Measurements from ENCODE around the gene ARMC8.

ARMC8 gene

GRCh38 chr3:138270245-138270644, 83.1 kb downstream of the ARMC8 start (continued):
- TF ChIP-seq CSRNP3 (CRISPR knock-in tag; IDR thresholded peaks at IDR 0.05) (no peak), ZNF8 (CRISPR knock-in tag; IDR thresholded peaks at IDR 0.05) (no peak), BACH2 (CRISPR knock-in tag; IDR thresholded peaks at IDR 0.05; ENCODE audit: borderline replicate concordance) (no peak)

GRCh38 chr3:138271189-138271794, 84.2 kb downstream of the ARMC8 start:
- no peak for ATAC-seq

More at GRCh38 chr3:138271189-138271794, 84.2 kb downstream of the ARMC8 start:
- TF ChIP-seq ESRRG (CRISPR knock-in tag; IDR thresholded peaks at IDR 0.05): no peak
- TF ChIP-seq TCF4 (CRISPR knock-in tag; IDR thresholded peaks at IDR 0.05; ENCODE audit: borderline replicate concordance): no peak
- TF ChIP-seq TSHZ2 (CRISPR knock-in tag; IDR thresholded peaks at IDR 0.05): no peak
- TF ChIP-seq BACH2 (CRISPR knock-in tag; IDR thresholded peaks at IDR 0.05; ENCODE audit: borderline replicate concordance): no peak
- no peak for TF ChIP-seq PPARA (CRISPR knock-in tag; IDR thresholded peaks at IDR 0.05; ENCODE audit: borderline replicate concordance)
- no peak for TF ChIP-seq ZNF8 (CRISPR knock-in tag; IDR thresholded peaks at IDR 0.05)
- no peak for TF ChIP-seq ZFP30 (CRISPR knock-in tag; IDR thresholded peaks at IDR 0.05)
- no peak for TF ChIP-seq CREB5 (CRISPR knock-in tag; IDR thresholded peaks at IDR 0.05; ENCODE audit: low read depth)
- no peak for TF ChIP-seq ZNF565 (CRISPR knock-in tag; conservative IDR thresholded peaks at IDR 0.05; ENCODE audit: low read depth)
- no peak for TF ChIP-seq ISL1 (CRISPR knock-in tag; IDR thresholded peaks at IDR 0.05)
- TF ChIP-seq OSR1 (CRISPR knock-in tag; IDR thresholded peaks at IDR 0.05): no peak
- no peak for TF ChIP-seq ZNF70 (CRISPR knock-in tag; IDR thresholded peaks at IDR 0.05)
- TF ChIP-seq SNAI2 (CRISPR knock-in tag; IDR thresholded peaks at IDR 0.05): no peak
- no peak for TF ChIP-seq ARNTL (CRISPR knock-in tag; IDR thresholded peaks at IDR 0.05; ENCODE audit: borderline replicate concordance, low read depth)
- TF ChIP-seq POU6F1 (CRISPR knock-in tag; IDR thresholded peaks at IDR 0.05; ENCODE audit: borderline replicate concordance, low read depth): no peak
- no peak for TF ChIP-seq CSDC2 (CRISPR knock-in tag; IDR thresholded peaks at IDR 0.05)
- no peak for TF ChIP-seq PATZ1 (CRISPR knock-in tag; IDR thresholded peaks at IDR 0.05; ENCODE audit: borderline replicate concordance)
- no peak for TF ChIP-seq RARB (CRISPR knock-in tag; IDR thresholded peaks at IDR 0.05)
